DND-41 (cell line): ENCODE data around the gene ZNF138.

ENCODE experiments used
- EZH2 ChIP-seq: IDR thresholded peaks from 3 replicates; pipeline ENCODE4 v1.6.1; 2012; ENCODE audit warnings: borderline replicate concordance, low read depth, mild to moderate bottlenecking, moderate library complexity, low read length, inconsistent platforms; ENCODE audit not compliant: severe bottlenecking
- TF ChIP-seq, protein P1 (sequence below): IDR thresholded peaks from 2 replicates; pipeline ENCODE4 v1.5.1; 2012; ENCODE audit warnings: borderline replicate concordance, low read length, moderate library complexity, mild to moderate bottlenecking; ENCODE audit not compliant: poor library complexity, severe bottlenecking; ENCODE audit errors: extremely low read depth

- no peak for TF ChIP-seq EZH2
- TF ChIP-seq, protein P1, sequence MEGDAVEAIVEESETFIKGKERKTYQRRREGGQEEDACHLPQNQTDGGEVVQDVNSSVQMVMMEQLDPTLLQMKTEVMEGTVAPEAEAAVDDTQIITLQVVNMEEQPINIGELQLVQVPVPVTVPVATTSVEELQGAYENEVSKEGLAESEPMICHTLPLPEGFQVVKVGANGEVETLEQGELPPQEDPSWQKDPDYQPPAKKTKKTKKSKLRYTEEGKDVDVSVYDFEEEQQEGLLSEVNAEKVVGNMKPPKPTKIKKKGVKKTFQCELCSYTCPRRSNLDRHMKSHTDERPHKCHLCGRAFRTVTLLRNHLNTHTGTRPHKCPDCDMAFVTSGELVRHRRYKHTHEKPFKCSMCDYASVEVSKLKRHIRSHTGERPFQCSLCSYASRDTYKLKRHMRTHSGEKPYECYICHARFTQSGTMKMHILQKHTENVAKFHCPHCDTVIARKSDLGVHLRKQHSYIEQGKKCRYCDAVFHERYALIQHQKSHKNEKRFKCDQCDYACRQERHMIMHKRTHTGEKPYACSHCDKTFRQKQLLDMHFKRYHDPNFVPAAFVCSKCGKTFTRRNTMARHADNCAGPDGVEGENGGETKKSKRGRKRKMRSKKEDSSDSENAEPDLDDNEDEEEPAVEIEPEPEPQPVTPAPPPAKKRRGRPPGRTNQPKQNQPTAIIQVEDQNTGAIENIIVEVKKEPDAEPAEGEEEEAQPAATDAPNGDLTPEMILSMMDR: no peak
These were observed 81.0 kb downstream of the ZNF138 start for GRCh38 chr7:64875258-64875657.
